ENCODE measurements around the gene IRF2. TPM values are rescaled to one million over a fixed set of nuclear protein-coding genes. Genes with fewer than 3 reads are reported as not detected.

The IRF2 gene
- total and polyA plus RNA-seq, 2 of the 8 experiments (the other 6 are each of a cell fraction or from before 2014, with no cell fraction given) = 13.8 to 17.0 TPM

DNA sequence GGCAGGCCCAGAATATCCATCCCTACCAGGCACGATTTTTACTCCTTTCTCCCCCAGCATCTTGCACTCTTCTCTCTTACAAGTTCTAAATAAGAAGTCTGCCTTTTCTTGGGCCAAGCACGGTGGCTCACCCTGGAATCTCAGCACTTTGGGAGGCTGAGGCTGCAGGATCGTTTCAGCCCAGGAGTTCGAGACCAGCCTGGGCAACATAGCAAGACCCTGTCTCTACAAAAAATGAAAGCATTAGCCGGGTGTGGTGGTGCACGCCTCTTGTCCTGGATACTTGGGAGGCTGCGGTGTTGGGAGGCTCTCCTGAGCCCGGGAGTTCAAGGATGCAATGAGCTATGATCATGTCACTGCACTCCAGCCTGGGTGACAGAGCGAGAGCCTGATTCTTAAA, 64.8 kb downstream of the IRF2 start (continued):
- TF ChIP-seq, protein P1, sequence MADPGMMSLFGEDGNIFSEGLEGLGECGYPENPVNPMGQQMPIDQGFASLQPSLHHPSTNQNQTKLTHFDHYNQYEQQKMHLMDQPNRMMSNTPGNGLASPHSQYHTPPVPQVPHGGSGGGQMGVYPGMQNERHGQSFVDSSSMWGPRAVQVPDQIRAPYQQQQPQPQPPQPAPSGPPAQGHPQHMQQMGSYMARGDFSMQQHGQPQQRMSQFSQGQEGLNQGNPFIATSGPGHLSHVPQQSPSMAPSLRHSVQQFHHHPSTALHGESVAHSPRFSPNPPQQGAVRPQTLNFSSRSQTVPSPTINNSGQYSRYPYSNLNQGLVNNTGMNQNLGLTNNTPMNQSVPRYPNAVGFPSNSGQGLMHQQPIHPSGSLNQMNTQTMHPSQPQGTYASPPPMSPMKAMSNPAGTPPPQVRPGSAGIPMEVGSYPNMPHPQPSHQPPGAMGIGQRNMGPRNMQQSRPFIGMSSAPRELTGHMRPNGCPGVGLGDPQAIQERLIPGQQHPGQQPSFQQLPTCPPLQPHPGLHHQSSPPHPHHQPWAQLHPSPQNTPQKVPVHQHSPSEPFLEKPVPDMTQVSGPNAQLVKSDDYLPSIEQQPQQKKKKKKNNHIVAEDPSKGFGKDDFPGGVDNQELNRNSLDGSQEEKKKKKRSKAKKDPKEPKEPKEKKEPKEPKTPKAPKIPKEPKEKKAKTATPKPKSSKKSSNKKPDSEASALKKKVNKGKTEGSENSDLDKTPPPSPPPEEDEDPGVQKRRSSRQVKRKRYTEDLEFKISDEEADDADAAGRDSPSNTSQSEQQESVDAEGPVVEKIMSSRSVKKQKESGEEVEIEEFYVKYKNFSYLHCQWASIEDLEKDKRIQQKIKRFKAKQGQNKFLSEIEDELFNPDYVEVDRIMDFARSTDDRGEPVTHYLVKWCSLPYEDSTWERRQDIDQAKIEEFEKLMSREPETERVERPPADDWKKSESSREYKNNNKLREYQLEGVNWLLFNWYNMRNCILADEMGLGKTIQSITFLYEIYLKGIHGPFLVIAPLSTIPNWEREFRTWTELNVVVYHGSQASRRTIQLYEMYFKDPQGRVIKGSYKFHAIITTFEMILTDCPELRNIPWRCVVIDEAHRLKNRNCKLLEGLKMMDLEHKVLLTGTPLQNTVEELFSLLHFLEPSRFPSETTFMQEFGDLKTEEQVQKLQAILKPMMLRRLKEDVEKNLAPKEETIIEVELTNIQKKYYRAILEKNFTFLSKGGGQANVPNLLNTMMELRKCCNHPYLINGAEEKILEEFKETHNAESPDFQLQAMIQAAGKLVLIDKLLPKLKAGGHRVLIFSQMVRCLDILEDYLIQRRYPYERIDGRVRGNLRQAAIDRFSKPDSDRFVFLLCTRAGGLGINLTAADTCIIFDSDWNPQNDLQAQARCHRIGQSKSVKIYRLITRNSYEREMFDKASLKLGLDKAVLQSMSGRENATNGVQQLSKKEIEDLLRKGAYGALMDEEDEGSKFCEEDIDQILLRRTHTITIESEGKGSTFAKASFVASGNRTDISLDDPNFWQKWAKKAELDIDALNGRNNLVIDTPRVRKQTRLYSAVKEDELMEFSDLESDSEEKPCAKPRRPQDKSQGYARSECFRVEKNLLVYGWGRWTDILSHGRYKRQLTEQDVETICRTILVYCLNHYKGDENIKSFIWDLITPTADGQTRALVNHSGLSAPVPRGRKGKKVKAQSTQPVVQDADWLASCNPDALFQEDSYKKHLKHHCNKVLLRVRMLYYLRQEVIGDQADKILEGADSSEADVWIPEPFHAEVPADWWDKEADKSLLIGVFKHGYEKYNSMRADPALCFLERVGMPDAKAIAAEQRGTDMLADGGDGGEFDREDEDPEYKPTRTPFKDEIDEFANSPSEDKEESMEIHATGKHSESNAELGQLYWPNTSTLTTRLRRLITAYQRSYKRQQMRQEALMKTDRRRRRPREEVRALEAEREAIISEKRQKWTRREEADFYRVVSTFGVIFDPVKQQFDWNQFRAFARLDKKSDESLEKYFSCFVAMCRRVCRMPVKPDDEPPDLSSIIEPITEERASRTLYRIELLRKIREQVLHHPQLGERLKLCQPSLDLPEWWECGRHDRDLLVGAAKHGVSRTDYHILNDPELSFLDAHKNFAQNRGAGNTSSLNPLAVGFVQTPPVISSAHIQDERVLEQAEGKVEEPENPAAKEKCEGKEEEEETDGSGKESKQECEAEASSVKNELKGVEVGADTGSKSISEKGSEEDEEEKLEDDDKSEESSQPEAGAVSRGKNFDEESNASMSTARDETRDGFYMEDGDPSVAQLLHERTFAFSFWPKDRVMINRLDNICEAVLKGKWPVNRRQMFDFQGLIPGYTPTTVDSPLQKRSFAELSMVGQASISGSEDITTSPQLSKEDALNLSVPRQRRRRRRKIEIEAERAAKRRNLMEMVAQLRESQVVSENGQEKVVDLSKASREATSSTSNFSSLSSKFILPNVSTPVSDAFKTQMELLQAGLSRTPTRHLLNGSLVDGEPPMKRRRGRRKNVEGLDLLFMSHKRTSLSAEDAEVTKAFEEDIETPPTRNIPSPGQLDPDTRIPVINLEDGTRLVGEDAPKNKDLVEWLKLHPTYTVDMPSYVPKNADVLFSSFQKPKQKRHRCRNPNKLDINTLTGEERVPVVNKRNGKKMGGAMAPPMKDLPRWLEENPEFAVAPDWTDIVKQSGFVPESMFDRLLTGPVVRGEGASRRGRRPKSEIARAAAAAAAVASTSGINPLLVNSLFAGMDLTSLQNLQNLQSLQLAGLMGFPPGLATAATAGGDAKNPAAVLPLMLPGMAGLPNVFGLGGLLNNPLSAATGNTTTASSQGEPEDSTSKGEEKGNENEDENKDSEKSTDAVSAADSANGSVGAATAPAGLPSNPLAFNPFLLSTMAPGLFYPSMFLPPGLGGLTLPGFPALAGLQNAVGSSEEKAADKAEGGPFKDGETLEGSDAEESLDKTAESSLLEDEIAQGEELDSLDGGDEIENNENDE (IDR thresholded peaks at IDR 0.05; ENCODE audit: insufficient replicate concordance, low read length) = no peak
- TF ChIP-seq SAP30 (IDR thresholded peaks at IDR 0.05; ENCODE audit: insufficient read depth, insufficient replicate concordance, low read length) = no peak
- no peak for TF ChIP-seq YY1 (IDR thresholded peaks at IDR 0.05; ENCODE audit: low read depth, low read length)
- no peak for TF ChIP-seq KDM1A (IDR thresholded peaks at IDR 0.05; ENCODE audit: borderline replicate concordance, low read length)
- TF ChIP-seq CREB1 (IDR thresholded peaks at IDR 0.05) = no peak
- TF ChIP-seq TAF7 (optimal IDR thresholded peaks at IDR 0.05; ENCODE audit: borderline replicate concordance, low read depth, low read length) = no peak
- TF ChIP-seq NANOG (IDR thresholded peaks at IDR 0.05; ENCODE audit: insufficient read depth, low read depth, low read length, poor library complexity, severe bottlenecking) = no peak
- TF ChIP-seq, protein P2, sequence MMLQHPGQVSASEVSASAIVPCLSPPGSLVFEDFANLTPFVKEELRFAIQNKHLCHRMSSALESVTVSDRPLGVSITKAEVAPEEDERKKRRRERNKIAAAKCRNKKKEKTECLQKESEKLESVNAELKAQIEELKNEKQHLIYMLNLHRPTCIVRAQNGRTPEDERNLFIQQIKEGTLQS (IDR thresholded peaks at IDR 0.05; ENCODE audit: insufficient read depth, low read depth, low read length) = no peak
- TF ChIP-seq KDM5A (IDR thresholded peaks at IDR 0.05; ENCODE audit: low read length) = no peak
- TF ChIP-seq JUN (IDR thresholded peaks at IDR 0.05; ENCODE audit: low read depth, low read length) = no peak
